ENCODE results near the gene CUBN.

DNA sequence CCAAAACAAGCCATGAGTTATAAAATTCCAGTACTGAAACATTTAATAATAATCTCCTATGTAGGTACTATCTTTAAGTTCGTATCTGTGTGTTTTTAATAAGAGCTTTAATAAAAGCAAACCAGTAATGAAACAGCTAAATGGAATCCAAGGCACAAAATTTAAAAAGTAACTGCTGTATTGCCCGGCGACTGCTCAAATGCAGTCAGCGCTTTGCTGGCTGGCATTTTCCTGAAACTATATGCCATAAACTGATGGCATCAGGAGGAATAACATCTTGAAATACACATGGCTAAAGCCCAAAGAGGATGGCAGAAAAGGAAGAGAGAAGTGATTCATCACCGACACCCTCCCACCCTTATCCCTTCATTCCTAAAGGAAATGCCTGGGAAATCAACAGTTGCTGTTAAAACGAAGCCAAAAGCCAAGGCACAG lies 133.1 kb downstream of the CUBN start:
- no peak for TF ChIP-seq EZH2 (IDR thresholded peaks at IDR 0.05; ENCODE audit: insufficient read depth, poor library complexity, severe bottlenecking)
- no peak for TF ChIP-seq EZH2phosphoT487 (IDR thresholded peaks at IDR 0.05; ENCODE audit: insufficient read depth, low read depth)
